Activated CD4-positive, alpha-beta T cell treated with anti-CD3 and anti-CD28 coated beads for 4 hours (primary cell): ENCODE results near the gene ADRB2.

Experiments
- DNase-seq, 2 donors: peaks; one replicate each; pipeline ENCODE4 v3.0.0-alpha.2; 2020

Gene ADRB2

DNA sequence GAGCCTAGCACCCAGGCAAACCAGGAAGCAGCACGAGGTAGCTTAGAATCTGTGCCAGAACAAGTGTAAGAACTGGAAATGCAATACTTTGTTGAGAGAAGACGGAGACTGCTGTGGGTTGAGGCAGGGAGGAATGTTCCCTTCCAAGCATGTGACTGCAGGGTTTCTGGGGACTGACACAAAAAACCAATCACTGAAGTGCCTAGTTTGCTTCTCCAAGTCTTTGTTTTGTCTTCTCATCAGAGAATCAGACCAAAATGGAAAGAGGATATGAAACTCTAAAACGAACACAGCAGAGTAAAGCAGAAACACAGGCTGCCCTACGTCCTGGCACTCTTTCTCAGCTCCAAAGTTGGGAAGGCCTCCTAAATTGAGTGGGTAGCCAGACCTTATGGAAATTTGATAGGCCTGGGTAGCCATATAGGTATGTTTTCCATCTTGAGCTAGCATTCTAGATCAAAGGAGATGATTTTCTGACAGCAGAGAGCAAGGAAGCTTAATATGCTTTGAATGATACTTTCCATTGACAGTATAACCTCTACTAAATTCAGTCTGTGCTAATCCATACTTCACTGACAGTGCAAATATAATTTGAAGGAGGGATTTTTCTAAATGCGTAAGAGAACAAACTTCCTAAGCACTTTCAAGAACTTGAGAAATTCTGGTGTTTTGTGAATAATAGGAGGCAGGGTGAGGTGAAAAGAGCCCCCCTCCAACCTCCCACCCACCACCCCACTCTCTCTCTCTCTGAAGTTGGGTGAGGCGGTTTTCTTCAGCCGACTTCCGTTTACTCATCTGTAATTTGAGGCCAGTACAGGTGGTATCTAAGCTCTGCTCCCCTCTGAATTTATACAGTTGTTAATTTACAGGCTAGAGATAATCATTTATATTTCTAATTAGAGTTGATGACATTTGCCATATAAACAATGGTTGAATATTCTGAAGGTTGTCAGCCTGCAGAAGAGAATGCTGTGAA lies 5.5 kb downstream of the ADRB2 start:
- DNase-seq: no peak

DNA sequence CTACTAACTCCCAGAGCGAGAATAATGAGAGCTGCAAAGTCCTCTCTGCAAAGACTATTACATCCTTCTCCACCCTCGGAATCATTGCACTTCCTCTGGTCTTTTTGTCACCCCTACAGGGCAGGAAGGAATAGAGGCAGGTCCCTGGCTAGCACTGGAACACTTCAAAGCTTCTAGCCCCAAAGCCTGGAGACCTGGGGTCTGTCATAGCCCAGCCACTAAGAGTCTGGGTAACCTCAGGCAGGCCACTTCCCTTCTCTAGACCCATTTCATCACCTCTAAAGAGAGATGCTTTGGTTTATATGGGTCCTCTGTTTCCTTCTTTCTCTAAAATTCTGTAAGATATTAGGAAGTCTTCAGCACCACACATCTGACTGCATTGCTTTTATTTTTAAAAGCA lies 6.7 kb downstream of the ADRB2 start:
- DNase-seq: no peak

DNA sequence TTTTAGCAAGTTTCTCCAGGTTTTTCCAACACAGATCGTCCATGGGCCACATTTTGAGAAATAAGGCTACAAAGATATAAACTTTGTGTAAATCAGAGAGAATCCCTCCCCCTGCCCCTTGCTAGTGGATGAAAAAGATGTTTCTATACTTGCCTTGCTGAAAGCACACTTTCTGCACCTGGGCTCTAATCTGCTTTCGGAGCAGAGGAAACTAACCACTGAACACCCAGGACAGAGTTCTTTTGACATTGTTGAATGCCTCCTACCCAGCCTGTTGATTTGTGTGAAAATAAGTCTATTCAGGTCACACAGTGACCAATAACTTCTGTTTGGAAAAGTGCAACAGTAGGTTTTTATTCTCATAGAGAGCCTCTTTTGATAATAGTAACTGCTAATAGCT lies 7.5 kb downstream of the ADRB2 start:
- DNase-seq: no peak

DNA sequence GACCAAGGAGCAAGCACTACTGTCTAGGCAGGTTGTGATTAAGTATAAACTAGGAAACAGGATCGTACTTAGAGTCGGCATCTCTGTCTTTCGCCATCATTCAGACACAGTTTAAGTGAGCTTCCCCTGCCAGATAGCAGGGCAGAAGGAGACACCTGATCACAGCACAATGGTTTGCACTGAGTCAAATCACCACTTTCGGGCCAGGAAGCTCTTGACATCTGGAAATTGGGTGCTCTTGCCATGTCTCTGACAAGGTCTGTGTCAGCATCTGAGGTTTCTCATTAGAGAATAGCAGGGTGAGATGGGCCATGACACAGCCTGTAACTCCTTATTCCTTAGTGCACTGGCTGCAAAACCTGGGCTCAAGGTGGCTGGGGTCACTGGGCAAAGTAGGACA lies 8.3 kb downstream of the ADRB2 start:
- no peak for DNase-seq

DNA sequence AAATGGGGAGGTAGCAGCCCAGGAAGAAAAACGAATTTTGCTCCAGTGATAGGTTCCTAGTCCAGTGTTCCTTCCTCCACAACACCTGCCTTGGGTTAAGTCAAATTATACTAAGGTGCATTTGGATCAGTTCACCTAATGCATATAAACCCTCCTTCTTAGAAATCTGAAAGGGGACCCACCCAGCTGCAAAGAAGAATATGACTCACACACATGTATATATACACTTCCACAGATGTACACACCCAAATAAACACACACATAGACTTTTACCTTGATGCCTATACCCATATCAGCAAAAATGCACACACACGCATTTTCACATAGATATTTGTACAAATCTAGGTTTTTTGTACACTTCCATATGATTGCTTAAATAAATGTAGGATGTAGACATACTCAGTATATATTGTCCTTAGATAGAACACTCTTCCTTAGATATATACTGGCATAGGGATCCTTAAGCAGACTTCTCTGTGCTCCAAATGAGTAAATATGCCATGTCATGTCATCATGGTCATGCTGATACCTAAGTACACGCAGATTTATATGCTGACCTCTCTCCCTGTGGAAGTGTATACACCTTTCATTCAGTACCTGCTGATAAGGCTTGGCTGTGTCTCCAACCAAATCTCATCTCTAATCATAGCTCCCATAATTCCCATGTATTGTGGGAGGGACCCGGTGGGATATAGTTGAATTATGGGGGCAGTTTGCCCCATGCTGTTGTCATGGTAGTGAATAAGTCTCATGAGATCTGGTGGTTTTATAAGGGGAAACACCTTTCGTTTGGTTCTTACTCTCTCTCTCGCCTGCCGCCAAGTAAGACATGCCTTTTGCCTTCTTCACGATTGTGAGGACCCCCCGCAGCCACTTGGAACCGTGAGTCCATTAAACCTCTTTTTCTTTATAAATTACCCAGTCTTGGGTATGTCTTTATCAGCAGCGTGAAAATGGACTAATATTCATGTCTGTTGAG lies 10.2 kb downstream of the ADRB2 start:
- no peak for DNase-seq

DNA sequence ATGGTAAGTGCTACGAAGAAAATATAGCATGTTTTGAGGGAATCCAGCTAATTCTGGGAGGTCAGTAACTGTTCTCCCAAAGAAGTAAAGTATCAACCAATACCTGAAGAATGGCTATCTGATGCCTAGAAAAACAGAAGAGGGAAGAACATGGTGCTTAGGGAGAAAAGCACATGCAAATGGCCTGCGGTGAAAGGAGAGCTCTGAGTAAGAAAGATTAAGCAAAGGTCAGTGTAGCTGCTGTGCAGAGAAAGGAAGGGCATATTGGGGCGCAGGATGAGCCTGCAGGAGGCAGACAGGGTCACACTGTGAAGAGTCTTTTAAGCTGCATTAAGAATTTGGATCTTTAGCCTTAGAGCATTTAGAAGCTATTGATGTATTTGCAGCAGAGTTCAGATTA lies 11.0 kb downstream of the ADRB2 start:
- no peak for DNase-seq

DNA sequence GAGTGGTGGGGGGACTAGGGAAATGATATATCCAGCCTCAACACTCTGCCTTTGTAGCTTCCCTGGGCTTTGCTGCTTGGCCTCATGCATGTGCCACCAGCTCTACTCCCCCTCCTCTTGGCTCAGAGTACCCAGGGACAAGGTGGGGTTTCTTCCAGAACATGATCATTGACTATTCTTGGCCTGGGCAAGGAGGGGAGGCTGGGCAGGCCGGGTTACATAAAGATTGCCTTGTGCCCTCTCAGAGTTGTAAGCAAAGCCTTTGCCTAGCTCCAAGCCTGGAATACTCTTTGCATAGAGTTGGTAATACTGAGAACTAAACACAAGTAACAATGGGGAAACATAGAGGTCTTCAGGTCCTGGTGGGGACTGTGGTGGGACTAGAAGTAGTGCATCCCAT lies 11.9 kb downstream of the ADRB2 start:
- no peak for DNase-seq

DNA sequence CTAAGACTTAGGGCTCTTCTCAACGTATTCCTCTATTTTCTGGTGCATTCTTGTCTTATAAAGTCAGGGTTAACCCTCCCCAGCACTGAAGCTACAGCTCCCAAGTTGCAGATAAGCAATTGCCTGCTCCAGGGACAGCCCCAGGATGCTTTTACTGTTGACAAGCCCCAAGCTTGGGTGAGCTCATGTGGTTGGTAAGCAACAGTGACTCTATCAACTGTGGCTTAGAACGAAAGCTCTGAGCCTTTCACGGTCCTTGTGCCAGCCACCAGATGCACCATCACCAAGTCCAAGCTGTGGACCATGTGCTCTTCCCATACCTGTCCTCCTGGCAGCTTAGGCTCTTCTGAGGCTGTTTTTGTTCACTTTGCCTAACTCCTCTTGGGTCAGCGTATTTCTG lies 13.5 kb downstream of the ADRB2 start:
- DNase-seq: no peak

DNA sequence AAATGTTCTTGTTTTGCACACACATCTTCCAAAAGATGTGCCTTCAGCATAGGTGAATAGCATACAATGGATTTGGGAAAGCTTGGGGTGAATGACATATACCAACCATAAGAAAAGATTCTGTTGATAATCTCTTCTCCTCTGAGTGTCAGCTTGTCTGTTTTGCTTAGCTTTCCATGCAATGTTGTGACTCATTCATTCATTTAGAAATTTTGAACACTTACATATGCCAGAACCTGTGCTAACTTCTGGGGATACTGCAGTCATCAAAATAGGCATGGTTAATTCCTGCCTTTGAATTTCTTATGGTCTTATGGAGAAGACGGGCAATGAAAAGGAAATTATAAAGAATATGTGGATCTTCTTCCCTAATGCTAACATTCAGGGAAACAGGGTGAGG lies 14.1 kb downstream of the ADRB2 start:
- DNase-seq: no peak

DNA sequence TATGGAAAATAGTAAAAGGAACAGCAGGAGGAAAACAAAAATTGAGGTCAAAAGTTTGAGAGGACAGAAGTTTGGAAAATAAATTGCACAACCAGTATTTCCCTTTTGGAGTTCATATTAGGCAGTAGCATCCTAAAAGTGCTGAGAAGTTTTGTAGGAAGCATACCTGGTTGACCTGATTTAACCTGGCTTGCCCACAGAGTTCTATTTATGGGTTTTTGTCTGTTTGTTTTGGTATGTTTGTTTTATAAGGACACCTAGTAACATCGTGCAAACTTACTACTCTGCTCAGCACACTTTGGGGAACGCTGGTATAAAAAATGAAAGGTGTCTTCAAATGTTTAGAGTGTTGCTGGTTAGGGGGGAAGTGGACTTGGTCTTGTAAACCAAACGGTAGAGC lies 15.1 kb downstream of the ADRB2 start:
- DNase-seq: no peak

DNA sequence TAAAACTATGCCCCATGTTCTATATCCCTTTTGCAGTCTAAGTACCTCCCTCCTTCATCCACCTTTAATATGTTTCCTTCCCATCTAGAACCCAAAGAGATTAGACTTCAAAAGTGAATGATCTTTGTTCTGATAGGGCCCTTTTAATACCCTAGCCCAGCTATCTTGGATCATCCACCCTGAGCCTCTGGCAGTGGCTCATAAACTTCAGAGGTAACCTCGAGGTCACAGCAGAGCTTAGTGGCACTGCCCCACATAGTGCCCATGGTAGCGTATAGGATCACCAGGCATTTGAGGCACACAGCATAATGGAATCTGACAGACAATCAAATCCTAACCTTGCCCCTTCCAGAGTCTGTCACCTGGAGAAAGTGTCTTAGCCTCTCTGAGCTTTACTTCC lies 15.8 kb downstream of the ADRB2 start:
- DNase-seq: no peak

DNA sequence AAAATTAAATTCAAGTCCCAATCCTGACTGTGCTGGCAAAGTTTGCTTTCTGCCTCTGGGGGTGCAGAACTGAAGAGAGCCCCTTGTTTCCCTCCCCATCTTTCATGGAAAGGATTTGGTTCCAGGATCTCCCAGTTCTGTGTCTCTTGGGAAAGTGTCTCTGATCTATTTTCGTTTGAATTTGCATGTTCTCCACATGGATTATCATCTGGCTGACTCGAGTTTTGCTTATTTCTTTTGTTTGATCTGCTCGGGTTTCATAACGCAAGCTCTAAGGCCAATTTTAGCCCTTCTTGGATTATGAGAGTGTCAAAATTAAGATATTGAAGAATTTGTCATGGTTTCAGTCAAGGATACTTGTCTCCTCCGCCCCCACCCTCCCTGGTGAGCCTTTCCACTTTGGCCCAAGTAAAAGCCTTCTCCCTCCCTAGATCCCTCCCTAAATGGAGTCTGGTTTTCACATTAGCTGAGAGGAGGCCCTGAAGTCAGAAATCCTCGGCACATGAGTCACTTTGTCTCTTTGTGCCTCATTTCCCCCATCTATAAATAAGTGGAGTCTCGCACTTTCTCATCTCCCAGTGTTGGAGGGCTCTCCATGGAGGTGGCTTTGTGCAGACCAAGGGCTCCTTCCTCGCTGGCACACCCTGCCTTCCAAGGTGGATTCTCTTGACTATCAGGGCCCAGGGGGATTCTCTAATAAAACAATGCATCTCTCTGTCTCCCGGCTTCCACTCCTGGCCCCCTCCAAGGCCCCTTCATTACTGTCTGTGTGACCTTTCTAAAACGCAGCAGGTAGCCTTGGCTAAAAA lies 17.3 kb downstream of the ADRB2 start:
- no peak for DNase-seq

DNA sequence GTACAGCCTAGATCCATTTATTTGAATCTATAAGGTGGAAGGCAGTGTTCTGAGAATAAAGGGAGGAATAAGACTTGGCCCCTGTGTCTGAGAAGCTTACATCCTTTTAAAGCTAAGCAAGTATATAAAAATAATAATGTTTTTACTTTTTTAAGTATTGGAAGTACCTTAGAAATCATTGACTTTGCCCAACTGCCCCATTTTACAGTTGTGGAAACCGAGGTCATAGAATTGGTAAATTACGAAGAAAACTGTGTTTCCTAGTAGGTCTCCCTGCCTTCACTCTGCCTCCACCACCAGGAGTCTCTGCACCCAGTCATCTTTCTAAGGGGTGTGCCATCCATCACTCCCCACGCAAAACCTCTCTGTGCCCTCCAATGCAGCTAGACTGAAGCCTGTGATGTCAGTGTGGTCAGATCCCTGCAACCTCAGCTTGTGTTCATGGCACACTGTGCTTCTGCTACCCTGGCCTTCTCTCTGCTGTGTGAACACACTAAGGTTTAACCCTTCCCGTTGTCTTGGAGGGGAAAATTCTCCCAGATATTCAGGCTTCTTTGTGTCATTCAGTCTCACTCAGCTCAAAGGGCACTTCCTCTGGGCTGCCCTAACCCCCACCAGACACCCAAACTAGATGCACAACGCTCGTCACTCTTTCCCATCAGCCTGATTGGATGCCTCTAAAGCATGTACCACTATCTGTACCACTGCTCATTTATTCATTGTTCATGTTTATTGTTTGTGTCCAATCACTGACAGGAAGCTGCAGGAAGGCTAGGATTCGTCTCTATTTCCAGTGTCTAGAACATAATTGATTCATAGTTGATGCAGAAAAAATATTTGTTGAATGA lies 18.2 kb downstream of the ADRB2 start:
- peak in 1 of 2 donors; percentile 11 for DNase-seq

DNA sequence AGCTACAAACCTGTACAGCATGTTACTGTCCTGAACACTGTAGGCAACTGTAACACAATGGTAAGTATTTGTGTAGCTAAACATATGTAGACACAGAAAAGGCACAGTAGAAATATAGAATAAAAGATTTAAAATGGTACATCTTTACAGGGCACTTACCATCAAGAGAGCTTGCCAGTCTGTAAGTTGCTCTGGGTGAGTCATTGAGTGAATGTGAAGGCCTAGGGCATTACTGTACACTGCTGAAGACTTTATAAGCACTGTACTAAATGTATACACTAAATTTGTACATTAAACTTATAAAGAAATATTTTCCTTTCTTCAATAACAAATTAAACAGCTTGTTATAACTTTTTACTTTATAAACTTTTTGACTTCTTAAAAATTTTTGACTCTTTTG lies 20.5 kb downstream of the ADRB2 start:
- no peak for DNase-seq

DNA sequence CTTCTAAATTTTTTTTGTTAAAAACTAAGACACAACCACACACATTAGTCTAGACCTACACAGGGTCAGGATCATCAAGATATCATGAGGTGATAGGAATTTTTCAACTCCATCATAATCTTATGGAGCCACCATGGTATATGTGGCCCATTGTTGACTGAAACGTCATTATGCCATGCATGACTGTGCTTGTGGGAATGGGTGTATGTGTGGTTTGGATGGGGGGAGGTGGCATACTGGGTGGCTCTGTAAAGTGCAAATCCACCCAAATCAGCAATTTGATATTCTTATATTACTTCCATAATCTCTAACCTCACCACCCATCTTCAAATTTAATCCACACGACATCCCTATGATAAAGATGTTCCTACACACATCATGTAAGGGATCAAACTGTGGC lies 21.0 kb downstream of the ADRB2 start:
- no peak for DNase-seq

DNA sequence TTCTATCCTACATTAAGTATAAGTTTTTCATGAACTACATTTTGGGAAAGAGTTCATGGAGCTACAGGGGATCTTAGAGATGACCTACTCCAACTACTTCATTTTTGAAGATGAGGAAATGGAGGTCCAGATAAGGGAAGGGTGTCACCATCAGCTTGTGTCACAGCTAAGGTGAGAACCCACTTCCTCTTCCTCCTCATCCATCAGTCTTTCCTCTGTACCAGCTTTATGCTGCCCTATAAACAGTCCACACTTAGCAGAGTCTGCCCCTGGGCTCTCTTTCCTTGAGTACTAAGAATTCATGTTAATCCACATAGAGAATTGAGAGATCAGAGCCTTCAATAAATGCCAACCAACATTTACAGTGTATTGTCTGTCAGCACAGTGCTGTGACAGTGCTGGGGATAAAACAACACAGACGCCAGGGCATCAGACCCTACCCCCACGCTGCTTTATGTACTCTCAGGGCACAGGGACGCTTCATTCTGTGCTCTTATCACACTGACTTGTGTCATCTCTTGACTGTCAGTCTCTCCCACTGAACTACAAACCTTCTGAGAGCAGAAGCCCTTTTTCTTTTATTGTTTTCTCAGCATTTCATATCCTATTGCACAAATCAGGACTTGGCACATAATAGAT lies 22.1 kb downstream of the ADRB2 start:
- DNase-seq: no peak

DNA sequence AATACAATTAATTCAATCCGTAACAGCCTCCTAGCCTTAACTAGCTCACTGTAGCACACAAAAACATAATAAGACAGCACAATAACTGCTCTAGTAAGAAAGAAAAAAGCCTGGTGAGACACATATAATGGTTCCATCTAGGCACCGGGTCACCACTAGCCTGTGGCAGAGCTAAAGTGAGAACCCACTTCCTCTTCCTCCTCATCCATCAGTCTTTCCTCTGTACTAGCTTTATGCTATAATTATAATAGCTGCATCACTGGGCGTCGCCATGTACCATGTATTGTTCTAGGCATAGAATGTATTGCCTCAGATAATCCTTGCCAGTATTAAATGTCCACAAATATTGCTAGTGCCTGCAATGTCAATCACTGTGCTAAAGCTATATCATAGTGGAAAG lies 23.1 kb downstream of the ADRB2 start:
- peak in 1 of 2 donors; percentile 10 for DNase-seq

DNA sequence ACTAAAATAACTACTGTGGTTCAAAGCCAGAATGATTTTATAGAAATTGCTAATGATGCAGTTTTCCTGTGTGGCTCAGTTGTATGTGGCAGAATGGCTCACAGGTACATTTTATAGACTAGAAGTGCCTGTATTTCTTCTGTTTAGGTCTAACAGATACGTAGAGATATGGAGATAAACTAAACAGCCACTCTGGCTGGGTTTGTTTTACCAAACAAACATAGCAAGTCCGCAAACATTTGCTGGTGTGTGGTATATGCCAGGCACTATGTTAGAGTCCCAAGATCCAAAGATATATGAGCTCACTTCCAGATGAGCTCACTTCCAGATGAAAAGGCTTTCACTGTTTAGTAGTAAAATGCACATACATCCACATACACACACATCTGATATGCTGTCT lies 24.4 kb downstream of the ADRB2 start:
- DNase-seq: no peak

DNA sequence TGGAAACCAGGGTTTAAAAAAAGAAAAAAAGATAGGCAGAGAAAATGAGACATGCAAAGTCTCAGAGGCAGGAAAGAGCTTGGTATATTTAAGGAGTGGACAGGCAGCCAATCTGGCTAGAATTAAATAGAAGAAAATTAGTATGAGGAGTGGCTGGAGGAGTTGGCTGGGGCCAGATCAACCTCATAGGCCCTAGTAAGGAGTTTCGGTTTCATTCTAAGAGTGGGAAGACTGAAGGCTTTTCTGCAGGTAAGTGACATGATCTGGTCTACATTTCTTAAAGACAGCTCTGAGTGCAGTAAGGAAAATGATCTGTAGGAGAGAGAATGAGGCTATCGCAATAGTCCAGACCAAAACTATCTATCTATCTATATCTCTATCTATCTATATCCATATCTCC lies 27.5 kb downstream of the ADRB2 start:
- no peak for DNase-seq

DNA sequence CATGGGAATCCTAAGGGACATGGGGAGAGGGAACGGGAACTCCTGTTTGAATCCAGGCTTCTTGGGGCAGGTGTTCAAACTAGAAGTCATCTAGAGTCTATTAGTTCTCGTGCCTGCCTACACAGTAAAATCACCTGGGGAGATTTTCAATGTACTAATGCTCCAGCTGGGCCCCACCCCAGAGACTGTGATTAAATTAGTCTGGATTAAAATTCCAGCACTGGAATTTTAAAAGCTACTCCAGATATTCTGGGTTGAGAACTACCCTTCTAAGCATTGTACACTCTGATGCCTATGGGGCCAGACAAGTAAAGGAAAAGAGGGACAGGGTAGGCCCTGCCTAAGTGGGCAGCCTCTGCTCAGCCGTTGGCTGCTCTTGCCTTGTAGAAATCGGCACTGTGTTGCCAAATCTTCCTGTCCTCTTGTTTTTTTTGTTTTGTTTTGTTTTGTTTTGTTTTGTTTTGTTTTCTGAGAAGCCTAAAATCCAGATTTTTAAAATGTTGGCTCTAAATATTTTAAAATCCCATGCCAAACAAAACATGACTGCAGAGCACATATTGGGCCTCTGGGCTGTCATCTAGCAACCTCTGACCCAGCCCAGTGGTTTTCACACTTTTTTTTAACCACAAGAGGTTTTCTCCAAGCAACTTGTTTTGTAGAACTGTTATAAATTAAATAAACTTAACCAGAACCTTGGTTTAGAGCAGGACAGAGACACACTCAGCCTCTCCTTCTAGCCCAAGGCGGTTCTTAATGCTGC lies 29.0 kb downstream of the ADRB2 start:
- no peak for DNase-seq

DNA sequence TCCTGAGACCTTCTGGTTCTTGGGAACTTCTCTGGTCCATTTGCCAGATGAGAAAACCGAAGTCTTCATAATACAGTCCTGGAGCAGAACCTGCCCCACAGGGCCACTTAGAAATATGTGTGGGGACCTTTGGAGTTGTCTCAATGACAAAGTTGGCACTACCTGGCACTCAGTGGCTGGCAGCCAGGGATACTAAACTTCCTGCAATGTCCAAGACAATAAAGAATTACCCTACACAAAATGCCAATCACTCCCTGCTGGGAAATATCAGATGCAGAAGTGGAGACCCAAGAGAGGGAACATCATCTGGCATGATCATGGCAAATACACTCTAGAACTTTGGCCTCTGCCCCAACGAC lies 29.6 kb downstream of the ADRB2 start:
- DNase-seq: no peak
